H7 (cell line): ENCODE results near the gene C19orf73. TPM values are rescaled to one million over a fixed set of nuclear protein-coding genes. Genes with fewer than 3 reads are reported as not detected.

ENCODE experiments used
- DNase-seq: peaks from one replicate; pipeline ENCODE4 v3.0.0; 2012
- H3K27me3 ChIP-seq: 2 replicates; pipeline ENCODE4 v1.6.0; 2011; ENCODE audit warnings: mild to moderate bottlenecking, low read length; ENCODE audit not compliant: control insufficient read depth, insufficient read depth
- H3K36me3 ChIP-seq: replicated peaks from 2 replicates; pipeline ENCODE4 v1.5.1; 2011; ENCODE audit warnings: low read length; ENCODE audit not compliant: control insufficient read depth, insufficient read depth
- H3K4me3 ChIP-seq: 2 replicates; pipeline ENCODE4 v1.5.1; 2011; ENCODE audit warnings: low read depth, mild to moderate bottlenecking, control low read depth, low read length, moderate library complexity; ENCODE audit not compliant: insufficient read depth
- total RNA-seq: library from RNA; depleted of rRNA; stranded (reverse); fragments of >200 nt; shearing (Covaris generic); gene quantifications from 2 replicates; pipeline ENCODE4 v1.2.3, GENCODE V29; 2014

The C19orf73 gene
- total RNA-seq, 1 experiment from 2014 or later, result 1.4 TPM

GRCh38 chr19:49106648-49107135 is 12.3 kb downstream of the C19orf73 start:
- H3K4me3 ChIP-seq, result no peak overlapping the region
- DNase-seq, result peak; percentile 86
- H3K27me3 ChIP-seq, result no peaks in the 10 kb centered on the region
- peaks cover 31% of the 10 kb centered on the region for H3K36me3 ChIP-seq

- peaks cover 43% of the 10 kb centered on the region for H3K36me3 ChIP-seq
- no peaks in the 10 kb centered on the region for H3K27me3 ChIP-seq
- no peak overlapping the region for H3K4me3 ChIP-seq
- DNase-seq, result no peak
Measured at GRCh38 chr19:49104229-49104864, 14.6 kb downstream of the C19orf73 start.

GRCh38 chr19:49103331-49104085 is 15.4 kb downstream of the C19orf73 start:
- Histone ChIP-seq H3K27me3 (no peaks in the 10 kb centered on the region), H3K4me3 (no peak overlapping the region), H3K36me3 (peaks cover 47% of the 10 kb centered on the region)
- peak; percentile 52 for DNase-seq

- no peak overlapping the region for H3K4me3 ChIP-seq
- peaks cover 53% of the 10 kb centered on the region for H3K36me3 ChIP-seq
- H3K27me3 ChIP-seq, result no peaks in the 10 kb centered on the region
- DNase-seq, result no peak
Measured at GRCh38 chr19:49102303-49102702, 16.6 kb downstream of the C19orf73 start.

GRCh38 chr19:49101160-49101559 is 17.8 kb downstream of the C19orf73 start:
- Histone ChIP-seq H3K36me3 (peaks cover 46% of the 10 kb centered on the region), H3K27me3 (no peaks in the 10 kb centered on the region), H3K4me3 (no peak overlapping the region)
- no peak for DNase-seq

GRCh38 chr19:49098795-49099194 is 20.1 kb downstream of the C19orf73 start:
- no peak for DNase-seq
- no peaks in the 10 kb centered on the region for H3K27me3 ChIP-seq
- peaks cover 44% of the 10 kb centered on the region for H3K36me3 ChIP-seq
- no peak overlapping the region for H3K4me3 ChIP-seq

- Histone ChIP-seq H3K4me3 (no peak overlapping the region), H3K27me3 (no peaks in the 10 kb centered on the region), H3K36me3 (peaks cover 43% of the 10 kb centered on the region)
- DNase-seq, result peak; percentile 92
Measured at GRCh38 chr19:49097453-49098288, 21.3 kb downstream of the C19orf73 start.

GRCh38 chr19:49094505-49095482 is 24.1 kb downstream of the C19orf73 start:
- no peak overlapping the region for H3K4me3 ChIP-seq
- DNase-seq, result no peak
- H3K36me3 ChIP-seq, result peaks cover 46% of the 10 kb centered on the region
- no peaks in the 10 kb centered on the region for H3K27me3 ChIP-seq

GRCh38 chr19:49092686-49093085 is 26.3 kb downstream of the C19orf73 start:
- Histone ChIP-seq H3K36me3 (peaks cover 39% of the 10 kb centered on the region), H3K4me3 (no peak overlapping the region), H3K27me3 (no peaks in the 10 kb centered on the region)
- DNase-seq, result no peak

GRCh38 chr19:49091391-49092038 is 27.4 kb downstream of the C19orf73 start:
- no peaks in the 10 kb centered on the region for H3K27me3 ChIP-seq
- peaks cover 44% of the 10 kb centered on the region for H3K36me3 ChIP-seq
- H3K4me3 ChIP-seq, result no peak overlapping the region
- DNase-seq, result no peak

GRCh38 chr19:49086296-49086695 is 32.6 kb downstream of the C19orf73 start:
- peaks cover 30% of the 10 kb centered on the region for H3K36me3 ChIP-seq
- H3K4me3 ChIP-seq, result peak overlapping the region; percentile 95
- H3K27me3 ChIP-seq, result no peaks in the 10 kb centered on the region
- DNase-seq, result no peak

- DNase-seq, result peak; percentile 51
- Histone ChIP-seq H3K4me3 (peak overlapping the region; percentile 95), H3K36me3 (peaks cover 29% of the 10 kb centered on the region), H3K27me3 (no peaks in the 10 kb centered on the region)
Measured at GRCh38 chr19:49085868-49086232, 33.1 kb downstream of the C19orf73 start.

GRCh38 chr19:49085020-49085867 is 33.7 kb downstream of the C19orf73 start, which contains the start of gene SNRNP70:
Gene SNRNP70 (plus strand): TSS chr19:49085451. CDS start chr19:49086415, 964 bp downstream.
- H3K36me3 ChIP-seq, result peaks cover 23% of the 10 kb centered on the region
- peak within 1 kb of the TSS; percentile 95 for H3K4me3 ChIP-seq
- no peaks in the 10 kb centered on the region for H3K27me3 ChIP-seq
- DNase-seq, result peak; percentile 100
